ENCODE results near the gene PTPRM. TPM values are rescaled to one million over a fixed set of nuclear protein-coding genes. Genes with fewer than 3 reads are reported as not detected.

The PTPRM gene
- total RNA-seq, 1 experiment from 2014 or later, result 1.6 TPM

DNA sequence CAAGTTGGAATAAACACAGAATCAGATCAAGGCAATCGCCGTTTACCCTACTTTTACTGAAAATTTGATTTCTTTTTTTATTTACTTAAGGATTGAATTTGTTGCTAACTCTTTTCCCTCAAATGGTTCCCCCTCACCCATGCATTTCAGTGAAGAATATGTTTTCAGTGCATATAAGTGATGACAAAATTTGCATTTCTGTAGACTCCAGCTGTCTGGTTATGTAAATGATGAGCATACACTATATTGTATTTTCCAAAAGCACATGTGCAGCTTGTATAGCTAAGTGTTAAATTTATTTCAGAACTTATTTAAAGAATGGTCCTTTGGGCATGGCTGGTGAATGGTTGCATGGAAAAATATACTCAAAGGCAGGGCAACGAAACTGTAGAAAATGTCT lies 437.7 kb downstream of the PTPRM start:
- no peaks in the 10 kb centered on the region for H3K27me3 ChIP-seq (ENCODE audit: control insufficient read depth, insufficient read depth, low read length)
- H3K4me1 ChIP-seq (ENCODE audit: control insufficient read depth, insufficient read depth, low read length), result no peaks in the 10 kb centered on the region
- no peak overlapping the region for H3K4me3 ChIP-seq (ENCODE audit: low read depth in 2 of 2, low read length in 2 of 2)
- CTCF ChIA-PET, result no interaction called here
- in situ Hi-C loops (cut with HindIII; ENCODE audit: low pct_unique_long_range_greater_than_20kb, low sequenced_read_pairs), result no loop called here
- POLR2A ChIA-PET, result no interaction called here
- intact Hi-C loops (cut with micrococcal nuclease; ENCODE audit: unreplicated experiment), result no loop called here
- no peak for ATAC-seq
- no peak for DNase-seq (ENCODE audit: low read depth, low spot score)
- no peak overlapping the region for H3K27ac ChIP-seq (ENCODE audit: low read length)
- no peaks in the 10 kb centered on the region for H3K9me3 ChIP-seq (ENCODE audit: control insufficient read depth, insufficient read depth, low read depth, low read length)
- H3K36me3 ChIP-seq (ENCODE audit: control insufficient read depth, insufficient read depth, low read length), result no peaks in the 10 kb centered on the region
- TF ChIP-seq SIN3A (IDR thresholded peaks at IDR 0.05; ENCODE audit: borderline replicate concordance, insufficient read depth, low read depth, low read length) (no peak), POLR2AphosphoS5 (IDR thresholded peaks at IDR 0.05; ENCODE audit: low read depth, low read length) (no peak), TCF7L2 (IDR thresholded peaks at IDR 0.05; ENCODE audit: low read depth, low read length) (no peak)
- TF ChIP-seq, protein P1, sequence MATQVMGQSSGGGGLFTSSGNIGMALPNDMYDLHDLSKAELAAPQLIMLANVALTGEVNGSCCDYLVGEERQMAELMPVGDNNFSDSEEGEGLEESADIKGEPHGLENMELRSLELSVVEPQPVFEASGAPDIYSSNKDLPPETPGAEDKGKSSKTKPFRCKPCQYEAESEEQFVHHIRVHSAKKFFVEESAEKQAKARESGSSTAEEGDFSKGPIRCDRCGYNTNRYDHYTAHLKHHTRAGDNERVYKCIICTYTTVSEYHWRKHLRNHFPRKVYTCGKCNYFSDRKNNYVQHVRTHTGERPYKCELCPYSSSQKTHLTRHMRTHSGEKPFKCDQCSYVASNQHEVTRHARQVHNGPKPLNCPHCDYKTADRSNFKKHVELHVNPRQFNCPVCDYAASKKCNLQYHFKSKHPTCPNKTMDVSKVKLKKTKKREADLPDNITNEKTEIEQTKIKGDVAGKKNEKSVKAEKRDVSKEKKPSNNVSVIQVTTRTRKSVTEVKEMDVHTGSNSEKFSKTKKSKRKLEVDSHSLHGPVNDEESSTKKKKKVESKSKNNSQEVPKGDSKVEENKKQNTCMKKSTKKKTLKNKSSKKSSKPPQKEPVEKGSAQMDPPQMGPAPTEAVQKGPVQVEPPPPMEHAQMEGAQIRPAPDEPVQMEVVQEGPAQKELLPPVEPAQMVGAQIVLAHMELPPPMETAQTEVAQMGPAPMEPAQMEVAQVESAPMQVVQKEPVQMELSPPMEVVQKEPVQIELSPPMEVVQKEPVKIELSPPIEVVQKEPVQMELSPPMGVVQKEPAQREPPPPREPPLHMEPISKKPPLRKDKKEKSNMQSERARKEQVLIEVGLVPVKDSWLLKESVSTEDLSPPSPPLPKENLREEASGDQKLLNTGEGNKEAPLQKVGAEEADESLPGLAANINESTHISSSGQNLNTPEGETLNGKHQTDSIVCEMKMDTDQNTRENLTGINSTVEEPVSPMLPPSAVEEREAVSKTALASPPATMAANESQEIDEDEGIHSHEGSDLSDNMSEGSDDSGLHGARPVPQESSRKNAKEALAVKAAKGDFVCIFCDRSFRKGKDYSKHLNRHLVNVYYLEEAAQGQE (IDR thresholded peaks at IDR 0.05; ENCODE audit: insufficient read depth in 1 of 2, low read depth in 2 of 2, low read length in 1 of 2), result no peak
- TF ChIP-seq, protein P2, sequence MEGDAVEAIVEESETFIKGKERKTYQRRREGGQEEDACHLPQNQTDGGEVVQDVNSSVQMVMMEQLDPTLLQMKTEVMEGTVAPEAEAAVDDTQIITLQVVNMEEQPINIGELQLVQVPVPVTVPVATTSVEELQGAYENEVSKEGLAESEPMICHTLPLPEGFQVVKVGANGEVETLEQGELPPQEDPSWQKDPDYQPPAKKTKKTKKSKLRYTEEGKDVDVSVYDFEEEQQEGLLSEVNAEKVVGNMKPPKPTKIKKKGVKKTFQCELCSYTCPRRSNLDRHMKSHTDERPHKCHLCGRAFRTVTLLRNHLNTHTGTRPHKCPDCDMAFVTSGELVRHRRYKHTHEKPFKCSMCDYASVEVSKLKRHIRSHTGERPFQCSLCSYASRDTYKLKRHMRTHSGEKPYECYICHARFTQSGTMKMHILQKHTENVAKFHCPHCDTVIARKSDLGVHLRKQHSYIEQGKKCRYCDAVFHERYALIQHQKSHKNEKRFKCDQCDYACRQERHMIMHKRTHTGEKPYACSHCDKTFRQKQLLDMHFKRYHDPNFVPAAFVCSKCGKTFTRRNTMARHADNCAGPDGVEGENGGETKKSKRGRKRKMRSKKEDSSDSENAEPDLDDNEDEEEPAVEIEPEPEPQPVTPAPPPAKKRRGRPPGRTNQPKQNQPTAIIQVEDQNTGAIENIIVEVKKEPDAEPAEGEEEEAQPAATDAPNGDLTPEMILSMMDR (IDR thresholded peaks at IDR 0.05), result no peak
- no TSS peak for BruUV-seq (replicated peaks)

DNA sequence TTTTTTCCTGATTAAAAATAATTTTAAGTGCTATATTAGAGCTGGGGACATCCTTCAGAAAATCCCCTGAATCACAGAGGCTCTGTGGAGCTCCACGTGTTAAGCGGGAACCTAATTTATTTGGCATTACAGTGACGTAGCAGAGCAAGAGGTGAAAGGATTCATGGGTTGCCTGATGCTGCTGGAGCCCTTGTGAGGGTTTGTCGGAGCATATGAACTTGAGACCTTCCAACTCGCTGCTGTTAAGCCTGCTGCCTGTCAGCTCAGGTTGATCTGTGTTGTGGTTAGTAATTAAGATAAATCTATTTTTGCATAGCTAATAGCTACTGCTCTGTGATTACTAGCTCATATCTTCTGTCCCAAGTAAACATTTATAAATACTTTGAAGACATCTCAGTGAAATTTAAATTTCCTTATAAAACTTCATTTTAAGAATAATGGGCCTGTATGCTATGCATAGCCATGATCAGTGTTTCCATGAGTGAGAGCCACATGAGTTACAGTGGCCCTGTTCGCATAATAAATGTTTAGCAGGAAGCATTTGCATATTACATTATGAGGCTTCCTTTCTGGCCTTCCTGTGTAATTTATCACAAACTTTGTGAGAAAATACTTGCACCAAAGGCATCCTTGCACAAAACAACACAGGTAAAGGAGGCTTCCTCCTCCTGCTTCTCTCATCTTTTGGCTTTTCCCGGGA lies 438.9 kb downstream of the PTPRM start:
- ChIA-PET POLR2A (no interaction called here), CTCF (no interaction called here)
- Histone ChIP-seq H3K27ac (ENCODE audit: low read length) (no peak overlapping the region), H3K27me3 (ENCODE audit: control insufficient read depth, insufficient read depth, low read length) (no peaks in the 10 kb centered on the region), H3K4me3 (ENCODE audit: low read depth in 2 of 2, low read length in 2 of 2) (no peak overlapping the region), H3K4me1 (ENCODE audit: control insufficient read depth, insufficient read depth, low read length) (no peaks in the 10 kb centered on the region), H3K9me3 (ENCODE audit: control insufficient read depth, insufficient read depth, low read depth, low read length) (no peaks in the 10 kb centered on the region), H3K36me3 (ENCODE audit: control insufficient read depth, insufficient read depth, low read length) (no peaks in the 10 kb centered on the region)
- DNase-seq (ENCODE audit: low read depth, low spot score) (no peak), ATAC-seq (no peak)
- BruUV-seq (replicated peaks), result no TSS peak
- in situ Hi-C loops (cut with HindIII; ENCODE audit: low pct_unique_long_range_greater_than_20kb, low sequenced_read_pairs) (no loop called here), intact Hi-C loops (cut with micrococcal nuclease; ENCODE audit: unreplicated experiment) (no loop called here)
- TF ChIP-seq, protein P2 (IDR thresholded peaks at IDR 0.05), result no peak
- TF ChIP-seq POLR2AphosphoS5 (IDR thresholded peaks at IDR 0.05; ENCODE audit: low read depth, low read length) (no peak), TCF7L2 (IDR thresholded peaks at IDR 0.05; ENCODE audit: low read depth, low read length) (no peak), SIN3A (IDR thresholded peaks at IDR 0.05; ENCODE audit: borderline replicate concordance, insufficient read depth, low read depth, low read length) (no peak)
- TF ChIP-seq, protein P1 (IDR thresholded peaks at IDR 0.05; ENCODE audit: insufficient read depth in 1 of 2, low read depth in 2 of 2, low read length in 1 of 2), result no peak

All from Panc1 (cell line).